ENCODE data around the gene GMPPA.

GMPPA gene

GRCh38 chr2:219522111-219523030 lies 23.7 kb downstream of the GMPPA start:
- DNase-seq: peak; percentile 92

GRCh38 chr2:219523031-219523671 lies 24.5 kb downstream of the GMPPA start:
- DNase-seq: no peak

GRCh38 chr2:219524817-219525216 lies 26.1 kb downstream of the GMPPA start:
- DNase-seq: no peak

- peak; percentile 91 for DNase-seq
These were observed 27.0 kb downstream of the GMPPA start for GRCh38 chr2:219525533-219526232.

GRCh38 chr2:219526320-219527075 lies 27.8 kb downstream of the GMPPA start:
- no peak for DNase-seq

GRCh38 chr2:219527076-219527394 lies 28.3 kb downstream of the GMPPA start:
- DNase-seq: no peak

- DNase-seq: no peak
These were observed 28.8 kb downstream of the GMPPA start for GRCh38 chr2:219527472-219527871.

GRCh38 chr2:219530048-219530963 lies 31.6 kb downstream of the GMPPA start:
- DNase-seq: peak; percentile 95

GRCh38 chr2:219531639-219532377 lies 33.1 kb downstream of the GMPPA start:
- peak; percentile 79 for DNase-seq

- DNase-seq: no peak
These were observed 33.6 kb downstream of the GMPPA start for GRCh38 chr2:219532378-219532649.

GRCh38 chr2:219533930-219534661 lies 35.4 kb downstream of the GMPPA start:
- DNase-seq: peak; percentile 70

GRCh38 chr2:219536425-219536824 lies 37.7 kb downstream of the GMPPA start:
- DNase-seq: no peak

GRCh38 chr2:219536967-219537366 lies 38.3 kb downstream of the GMPPA start:
- DNase-seq: no peak

GRCh38 chr2:219537657-219538488 lies 39.2 kb downstream of the GMPPA start:
- peak; percentile 84 for DNase-seq

- no peak for DNase-seq
These were observed 39.8 kb downstream of the GMPPA start for GRCh38 chr2:219538504-219538951.

- DNase-seq: no peak
These were observed 40.5 kb downstream of the GMPPA start for GRCh38 chr2:219538956-219539788.

GRCh38 chr2:219539926-219540678 lies 41.4 kb downstream of the GMPPA start:
- no peak for DNase-seq
